RPMI7951 (cell line): ENCODE measurements around the gene CTBP2. TPM values are rescaled to one million over a fixed set of nuclear protein-coding genes. Genes with fewer than 3 reads are reported as not detected.
"Not testable (repeated sequence)": the region's sequence is repeated elsewhere in the genome, so short reads cannot be mapped to it uniquely, and the experiment has no call there.

Experiments
- DNase-seq: peaks from one replicate; pipeline ENCODE4 v3.0.0-alpha.2; 2012; ENCODE audit warnings: low read depth
- total RNA-seq: library from RNA; depleted of rRNA; stranded (reverse); fragments of >200 nt; shearing (Covaris generic); gene quantifications from 2 replicates; pipeline ENCODE4 v1.2.3, GENCODE V29; 2014

CTBP2 gene
- total RNA-seq, 1 experiment from 2014 or later, result 45.4 TPM

DNA sequence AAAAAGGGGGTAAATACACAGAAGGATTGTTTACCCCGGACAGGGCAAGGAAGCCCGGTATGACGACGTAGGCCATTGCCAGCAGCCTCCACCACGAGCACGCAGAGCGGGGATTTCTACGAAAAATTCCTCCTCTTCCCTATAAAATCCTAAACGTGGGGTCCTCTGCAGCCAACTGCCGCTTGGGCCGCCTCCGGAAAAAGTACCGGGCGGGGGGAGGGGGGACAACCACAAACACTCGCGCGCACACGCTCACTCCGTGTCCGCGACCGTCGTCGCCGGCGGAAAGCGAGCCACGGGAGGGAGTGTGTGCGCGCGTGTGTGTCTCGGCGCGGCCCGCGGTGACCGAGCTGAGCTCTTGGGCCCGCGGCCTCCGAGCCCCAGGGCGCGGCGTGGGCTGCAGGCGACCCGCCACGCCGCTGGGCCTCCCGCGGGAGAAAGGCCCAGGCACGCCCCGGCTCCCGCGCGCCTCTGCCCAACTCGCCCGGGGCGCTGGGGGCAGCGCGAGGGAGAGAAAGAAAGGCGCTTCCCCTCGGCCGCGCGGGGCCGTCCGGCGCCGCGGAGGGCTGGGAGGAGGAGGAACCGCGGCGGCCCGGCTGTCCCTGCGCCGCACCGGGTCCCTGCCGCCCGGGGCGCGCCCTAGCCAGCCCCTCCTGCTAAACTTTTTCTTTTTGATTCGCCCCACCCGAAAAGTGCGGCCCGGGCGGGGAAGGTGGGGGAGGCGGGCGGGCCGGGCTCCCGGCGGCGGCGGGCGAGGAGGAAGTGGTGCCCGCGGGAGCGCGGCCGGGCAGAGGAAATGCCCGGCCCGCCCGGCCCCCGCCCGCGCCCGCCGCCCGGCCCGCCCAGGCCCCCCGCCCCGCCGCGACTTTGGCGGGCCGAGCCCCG, 1.5 kb downstream of the CTBP2 start:
- DNase-seq, result peak; percentile 64

GRCh38 chr10:125158275-125158600, 2.1 kb downstream of the CTBP2 start:
- no peak for DNase-seq

DNA sequence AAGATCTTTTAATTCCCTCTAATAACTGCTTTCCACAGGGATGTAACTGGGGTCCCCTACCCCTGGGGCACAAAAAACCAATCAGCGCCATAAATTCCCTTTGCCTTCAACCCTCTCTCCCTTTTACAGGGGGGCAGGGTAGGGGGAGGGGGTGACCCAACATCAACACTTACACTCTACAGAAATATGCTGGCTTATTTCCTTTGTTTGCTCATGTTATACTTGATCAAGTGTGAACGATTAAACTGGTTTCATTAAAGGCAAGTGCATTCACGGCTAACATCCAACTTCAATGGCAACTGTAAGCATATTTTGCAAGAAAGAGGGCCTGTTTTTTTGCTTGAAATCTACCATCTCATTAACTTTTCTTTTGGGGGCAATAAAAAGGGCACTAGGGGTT, 2.9 kb downstream of the CTBP2 start:
- DNase-seq, result no peak

- DNase-seq, result no peak
Observed at GRCh38 chr10:125156739-125157480, 3.5 kb downstream of the CTBP2 start.

DNA sequence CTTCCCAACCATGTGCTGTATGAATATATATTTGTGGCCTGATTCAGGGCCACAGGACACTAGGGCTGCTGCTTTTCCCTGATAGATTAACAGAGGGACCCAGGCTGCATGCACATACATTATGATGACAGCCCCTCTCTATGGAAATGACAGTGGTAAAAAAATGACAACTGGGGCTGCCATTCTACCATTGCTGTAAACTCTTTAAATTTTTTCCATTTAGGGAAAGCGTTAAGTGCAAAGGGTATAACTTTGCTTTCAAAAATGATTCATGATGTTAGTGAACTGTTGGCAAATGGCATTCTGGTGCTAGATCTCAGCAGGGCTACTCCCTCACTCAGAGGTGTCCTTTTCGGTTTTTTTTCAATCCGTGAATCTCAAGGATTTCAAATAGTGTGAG, 4.2 kb downstream of the CTBP2 start:
- no peak for DNase-seq

DNA sequence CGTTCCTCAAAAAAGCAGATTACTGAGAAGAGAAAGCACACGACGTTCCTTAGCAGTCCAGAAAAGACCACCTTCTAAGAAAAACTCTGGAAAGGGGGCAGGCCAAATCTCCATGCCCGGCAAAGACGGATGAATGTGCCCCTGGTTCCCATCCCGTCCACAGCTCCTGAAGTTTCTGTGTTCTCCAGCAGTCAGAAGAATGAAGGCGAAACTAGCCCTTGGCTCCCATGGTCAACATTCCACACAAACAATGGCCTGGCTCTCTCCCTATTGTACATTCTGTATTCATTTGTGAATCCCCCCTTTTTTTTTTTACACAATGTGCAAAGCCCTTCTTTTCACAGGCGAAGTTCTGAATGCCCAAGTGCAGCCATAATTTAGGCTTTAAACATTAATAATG, 5.3 kb downstream of the CTBP2 start:
- no peak for DNase-seq

- DNase-seq, result no peak
Observed at GRCh38 chr10:125154529-125154928, 5.8 kb downstream of the CTBP2 start.

- peak; percentile 60 for DNase-seq
Observed at GRCh38 chr10:125153703-125154490, 6.5 kb downstream of the CTBP2 start.

DNA sequence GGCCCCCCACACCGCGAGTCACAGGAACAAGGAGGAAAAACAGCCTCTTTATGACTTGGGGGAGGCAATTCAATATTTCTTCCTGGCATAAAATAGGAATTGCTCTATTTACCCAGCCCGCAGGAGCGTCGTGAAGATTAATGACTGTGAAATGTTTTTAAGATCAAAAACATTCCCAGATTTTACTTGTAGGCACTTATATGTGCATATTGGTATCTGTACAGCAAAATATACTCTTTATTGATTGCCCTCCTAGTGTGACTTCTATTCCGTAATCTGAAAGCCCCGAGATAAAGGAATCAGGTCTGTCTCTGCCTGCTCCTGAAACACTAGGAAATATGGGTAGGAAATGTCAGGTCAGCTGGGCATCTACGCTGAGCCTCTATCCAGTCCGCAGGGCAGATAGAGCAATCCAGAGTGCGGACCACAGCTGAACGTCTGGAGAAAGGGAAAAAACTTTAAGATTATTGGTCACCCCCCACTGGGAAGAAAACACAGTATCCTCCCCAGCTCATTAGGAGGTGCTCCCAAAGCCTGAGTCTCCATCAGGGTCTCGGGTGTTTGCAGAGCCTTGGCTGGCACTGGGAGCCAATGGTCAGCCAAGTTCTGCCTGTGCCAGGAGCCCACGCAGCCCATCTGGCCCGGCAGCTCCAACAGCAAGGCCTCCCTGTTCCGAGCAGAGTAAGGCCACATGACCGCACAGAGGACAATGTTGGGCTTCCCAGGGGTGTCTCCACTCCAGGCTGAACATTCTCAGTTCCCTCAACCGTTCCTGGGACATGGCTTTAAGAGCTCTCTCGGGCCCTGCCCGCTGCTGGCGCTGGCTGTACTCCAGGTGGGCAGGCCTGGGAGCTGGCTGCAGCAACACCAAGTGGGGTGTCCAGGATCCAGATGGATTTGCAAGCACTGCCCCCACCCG, 7.7 kb downstream of the CTBP2 start:
- no peak for DNase-seq

DNA sequence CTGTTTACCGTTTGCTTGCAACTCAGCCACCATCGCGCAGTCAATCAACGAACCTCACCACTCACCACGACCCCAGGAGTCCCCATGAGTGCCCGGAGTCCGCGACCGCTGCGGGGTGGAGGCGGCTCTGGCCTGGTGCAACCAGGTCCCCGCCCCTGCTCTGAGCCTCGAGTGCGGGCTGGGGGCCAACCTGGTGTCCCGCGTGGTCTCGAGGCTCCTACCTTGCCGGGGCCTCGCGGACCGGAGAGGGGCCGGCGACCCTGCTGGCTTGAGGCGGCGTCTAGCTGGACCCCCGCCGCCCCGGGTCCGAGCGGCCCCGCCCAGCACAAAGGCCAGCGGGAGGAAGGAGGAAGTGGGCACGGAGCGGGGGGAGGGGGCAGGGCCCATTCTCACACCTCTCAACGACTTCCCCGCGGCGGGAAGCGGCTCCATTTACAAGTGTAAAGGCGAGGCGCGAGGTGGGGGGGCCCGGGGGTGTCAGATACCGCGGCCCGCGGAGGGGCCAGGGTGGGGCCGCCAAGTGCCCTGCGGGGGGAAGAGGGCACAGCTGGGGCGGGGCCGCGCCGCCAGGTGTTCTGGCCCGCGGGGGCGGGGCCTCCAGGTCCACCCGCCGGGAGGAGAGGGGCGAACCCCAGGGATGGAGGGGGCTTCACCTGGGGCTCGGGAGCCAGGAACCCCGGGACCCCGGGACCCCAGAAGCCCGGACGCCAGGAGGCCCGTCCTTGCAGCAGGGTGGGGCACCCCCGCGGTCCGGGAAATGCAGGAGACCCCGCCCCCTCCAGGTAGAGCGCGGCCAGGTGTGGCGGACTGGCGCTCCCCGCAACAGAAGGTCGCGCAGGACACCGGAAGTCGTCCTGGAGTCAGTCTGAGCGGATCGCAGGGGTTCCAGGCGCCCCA, 8.6 kb downstream of the CTBP2 start:
- DNase-seq, result no peak

- no peak for DNase-seq
Observed at GRCh38 chr10:125151170-125151552, 9.2 kb downstream of the CTBP2 start.

DNA sequence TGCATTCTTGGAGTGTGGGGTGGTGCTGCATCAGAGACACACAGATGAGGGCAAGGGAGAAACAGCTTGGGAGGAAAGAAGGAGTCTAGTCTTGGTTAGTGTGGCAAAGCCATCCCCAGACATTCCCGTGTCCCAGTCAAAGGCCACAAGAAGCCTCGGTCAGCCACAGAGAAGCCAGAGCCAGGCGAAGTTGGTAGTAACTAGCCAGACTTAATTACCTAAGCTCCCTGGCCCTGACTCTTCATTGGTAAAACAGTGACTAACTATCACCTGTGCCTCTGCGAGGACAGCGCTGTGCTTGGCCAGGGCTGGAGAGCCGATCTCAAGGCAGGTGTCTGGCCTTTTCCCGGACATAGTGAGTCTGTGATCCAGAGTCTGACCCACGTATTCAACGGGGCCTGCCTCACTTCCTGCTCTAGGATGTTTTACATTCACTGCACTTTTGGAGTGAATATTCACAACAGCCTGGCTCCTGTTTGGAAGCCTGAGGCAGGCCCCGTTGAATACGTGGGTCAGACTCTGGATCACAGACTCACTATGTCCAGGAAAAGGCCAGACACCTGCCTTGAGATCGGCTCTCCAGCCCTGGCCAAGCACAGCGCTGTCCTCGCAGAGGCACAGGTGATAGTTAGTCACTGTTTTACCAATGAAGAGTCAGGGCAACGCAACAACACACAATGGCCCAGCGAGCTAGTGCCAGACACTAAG, 9.8 kb downstream of the CTBP2 start:
- DNase-seq, result not testable (repeated sequence)

GRCh38 chr10:125149680-125150047, 10.7 kb downstream of the CTBP2 start:
- no peak for DNase-seq

DNA sequence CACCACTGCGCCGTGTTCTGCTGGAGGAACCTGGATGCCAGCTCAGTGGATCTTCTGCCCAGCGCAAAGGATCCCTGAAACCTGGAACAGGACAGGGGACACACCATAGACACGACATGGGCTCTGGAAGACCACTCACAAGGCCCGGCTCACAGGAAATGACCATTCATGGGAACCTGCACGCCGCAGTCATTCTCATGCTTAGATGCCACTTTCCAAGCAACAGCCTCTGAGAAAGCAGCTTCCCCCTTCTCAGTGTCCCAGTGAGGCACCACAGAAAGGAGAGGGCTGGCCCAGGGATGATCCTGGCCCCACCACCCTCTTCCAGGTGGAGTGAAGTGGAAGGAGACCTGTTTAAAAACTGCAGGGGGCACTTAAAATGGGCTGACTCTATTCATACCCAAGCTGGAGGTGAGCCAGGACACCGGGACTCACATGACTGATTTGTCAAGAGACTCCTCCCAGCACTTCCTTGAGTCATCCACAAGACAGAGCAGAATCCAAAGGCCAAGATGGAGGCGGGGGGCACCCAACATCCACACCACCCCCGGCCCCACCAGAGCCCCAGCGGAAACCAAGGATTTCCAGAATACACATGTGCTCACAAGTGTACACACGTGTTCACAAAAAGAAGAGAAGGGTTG, 11.2 kb downstream of the CTBP2 start:
- DNase-seq, result peak; percentile 44

DNA sequence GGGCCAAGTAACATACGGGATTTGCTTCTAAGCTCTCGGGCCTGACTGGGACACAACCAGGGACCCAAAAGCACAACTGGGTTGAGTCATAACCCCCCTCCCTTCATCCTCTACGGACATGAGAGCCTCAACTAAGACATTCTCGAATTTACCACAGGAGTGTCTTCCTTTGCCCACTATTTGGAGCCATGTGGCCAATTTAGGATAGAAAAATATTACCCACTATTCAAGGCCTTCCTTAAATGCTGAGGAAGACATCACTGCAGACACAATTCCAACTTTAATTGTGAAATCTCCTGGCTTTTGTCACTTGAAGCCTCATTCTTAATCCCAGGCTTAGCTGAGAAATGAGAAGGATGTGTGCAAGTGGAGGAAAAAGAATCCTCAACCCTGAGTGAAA, 11.8 kb downstream of the CTBP2 start:
- DNase-seq, result no peak

DNA sequence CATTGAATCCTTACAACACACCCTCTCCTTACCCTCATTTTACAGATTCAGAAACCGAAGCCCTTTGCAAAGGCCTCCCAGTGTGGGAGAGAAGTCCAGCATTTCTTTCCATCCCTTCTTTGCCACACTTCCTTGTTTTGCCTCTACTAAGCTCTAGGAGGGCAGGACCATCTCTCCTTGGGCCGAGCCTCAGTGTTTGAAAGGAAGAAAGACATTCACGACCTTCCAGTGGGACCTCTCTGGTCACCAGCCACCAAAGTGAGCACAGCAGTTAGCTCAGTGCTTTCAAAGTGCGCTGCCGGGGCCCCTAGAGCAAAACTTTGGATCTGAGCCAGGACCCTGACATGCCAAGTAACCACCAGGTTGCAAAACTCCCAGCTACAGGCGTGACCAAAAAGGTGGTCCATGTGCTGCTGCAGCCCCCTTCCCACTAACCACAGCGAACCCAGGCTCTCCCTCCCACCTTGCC, 12.4 kb downstream of the CTBP2 start:
- no peak for DNase-seq

GRCh38 chr10:125146791-125147579, 13.4 kb downstream of the CTBP2 start:
- DNase-seq, result no peak

DNA sequence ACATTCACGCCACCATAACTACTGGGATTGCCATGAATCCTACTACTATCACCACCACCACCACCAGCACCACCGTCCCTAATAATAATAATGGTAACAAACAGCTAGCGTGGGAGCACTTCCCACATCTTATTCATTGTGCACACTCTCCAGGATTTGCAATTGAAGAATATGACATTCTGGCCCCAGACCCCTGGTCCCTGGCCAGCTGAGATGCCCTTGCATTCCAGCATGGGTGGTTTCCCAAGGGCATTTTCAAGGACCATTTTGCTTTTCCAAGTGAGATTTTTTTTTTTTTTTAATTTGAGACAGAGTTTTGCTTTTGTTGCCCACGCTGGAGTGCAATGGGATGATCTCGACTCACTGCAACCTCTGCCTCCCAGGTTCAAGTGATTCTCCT, 14.7 kb downstream of the CTBP2 start:
- no peak for DNase-seq
